ENCODE measurements around the gene ARMH1. TPM values are rescaled to one million over a fixed set of nuclear protein-coding genes. Genes with fewer than 3 reads are reported as not detected.
A peak's percentile ranks its signal among the peaks of the same experiment; 100 is the strongest.
"Not testable (repeated sequence)": the region's sequence is repeated elsewhere in the genome, so short reads cannot be mapped to it uniquely, and the experiment has no call there.

ARMH1 gene
- total RNA-seq, 1 experiment from 2014 or later, result not detected

DNA sequence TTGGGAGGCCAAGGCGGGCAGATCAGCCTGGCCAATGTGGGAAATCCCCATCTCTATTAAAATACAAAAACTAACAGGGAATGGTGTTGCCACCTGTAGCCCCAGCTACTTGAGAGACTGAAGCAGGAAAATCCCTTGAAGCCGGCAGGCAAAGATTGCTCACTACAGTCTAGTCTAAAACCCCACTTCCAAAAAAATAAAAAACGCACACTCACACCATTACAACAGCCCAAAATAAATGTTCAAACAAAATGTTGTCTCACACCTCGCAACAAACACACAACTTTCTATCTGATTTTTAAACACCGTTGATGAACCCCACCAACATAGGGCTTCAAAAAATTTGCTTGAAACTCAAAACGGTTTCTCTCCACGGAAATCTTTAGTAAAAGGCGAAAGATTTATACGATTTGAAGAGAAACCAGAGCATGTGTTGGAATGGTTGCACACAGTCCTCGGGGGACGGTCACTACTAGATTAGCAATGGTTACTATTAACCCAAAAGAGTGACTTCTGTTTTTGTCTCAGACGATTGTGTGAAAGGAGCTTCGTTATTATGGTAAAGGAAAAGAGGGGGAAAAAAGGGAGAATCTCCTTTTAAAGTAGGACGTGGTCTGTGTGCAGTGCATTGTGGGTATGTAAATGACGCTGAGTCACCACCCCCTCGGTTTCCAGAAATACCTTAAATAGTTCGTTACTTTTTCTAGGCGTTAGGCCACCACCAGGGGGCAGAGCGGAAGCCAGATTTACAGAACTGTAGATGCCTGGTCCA is 56.4 kb downstream of the ARMH1 start, which contains the start of gene RNU5D-1:
RNU5D-1 (minus strand) TSS at position 430 of the 772 bp plus-strand sequence.
- DNase-seq, result peak; percentile 95 to 98

GRCh38 chr1:44733365-44733764 is 58.9 kb downstream of the ARMH1 start:
- DNase-seq, result peak; percentile 72 to 89
- Histone ChIP-seq H3K27me3 (0 out of 2 replicates have a peak, but pooled peaks cover 3% of the 10 kb centered on the region), H3K36me3 (no peaks in the 10 kb centered on the region), H3K27ac (0 out of 2 replicates have a peak overlapping the region, but pooled peaks have one; percentile 12), H3K9me3 (replicated peaks) (no peaks in the 10 kb centered on the region), H3K4me3 (no peak overlapping the region), H3K4me1 (peaks cover 14% of the 10 kb centered on the region)

More for the DNA sequence above, 56.4 kb downstream of the ARMH1 start, which contains the start of gene RNU5D-1:
- Histone ChIP-seq H3K9me3 (replicated peaks) (no peaks in the 10 kb centered on the region), H3K27ac (peak within 1 kb of the TSS; percentile 100), H3K27me3 (0 out of 2 replicates have a peak, but pooled peaks cover 3% of the 10 kb centered on the region), H3K36me3 (no peaks in the 10 kb centered on the region), H3K4me1 (peaks cover 14% of the 10 kb centered on the region), H3K4me3 (peak within 1 kb of the TSS; percentile 21)

DNA sequence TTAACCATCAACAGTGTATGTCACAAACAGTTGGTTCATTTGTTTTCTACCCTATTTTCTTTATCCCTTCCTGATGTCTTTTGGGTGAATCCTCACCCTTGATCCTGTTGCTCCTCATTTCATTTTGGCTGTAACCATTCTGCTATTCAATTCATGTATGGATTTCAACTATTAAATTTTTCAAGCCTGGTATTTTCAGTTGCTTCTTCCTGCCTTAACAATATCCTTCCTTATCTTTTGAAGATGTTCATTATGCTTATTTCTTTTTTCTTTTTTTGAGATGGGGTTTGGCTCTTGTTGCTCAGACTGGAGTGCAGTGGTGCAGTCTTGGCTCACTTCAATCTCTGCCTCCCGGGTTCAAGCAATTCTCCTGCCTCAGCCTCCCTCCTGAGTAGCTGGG is 59.3 kb downstream of the ARMH1 start:
- H3K4me3 ChIP-seq, result no peak overlapping the region
- peaks cover 14% of the 10 kb centered on the region for H3K4me1 ChIP-seq
- H3K27me3 ChIP-seq, result 0 out of 2 replicates have a peak, but pooled peaks cover 3% of the 10 kb centered on the region
- DNase-seq, result no peak
- no peaks in the 10 kb centered on the region for H3K9me3 ChIP-seq (replicated peaks)
- H3K36me3 ChIP-seq, result no peaks in the 10 kb centered on the region
- H3K27ac ChIP-seq, result 0 out of 2 replicates have a peak overlapping the region, but pooled peaks have one; percentile 12

- H3K9me3 ChIP-seq (replicated peaks), result no peaks in the 10 kb centered on the region
- H3K4me1 ChIP-seq, result peaks cover 9% of the 10 kb centered on the region
- no peak for DNase-seq
- H3K27me3 ChIP-seq, result no peaks in the 10 kb centered on the region
- H3K4me3 ChIP-seq, result no peak overlapping the region
- no peak overlapping the region for H3K27ac ChIP-seq
- H3K36me3 ChIP-seq, result peaks cover 6% of the 10 kb centered on the region
Measured at GRCh38 chr1:44735992-44736391, 61.5 kb downstream of the ARMH1 start.

- H3K4me3 ChIP-seq, result peak overlapping the region; percentile 76
- not testable (repeated sequence) for DNase-seq; H3K4me1 ChIP-seq; H3K27me3 ChIP-seq; H3K9me3 ChIP-seq (replicated peaks)
- H3K27ac ChIP-seq, result peak overlapping the region; percentile 66; the same call in 1 of the 2 replicates
- peaks cover 29% of the 10 kb centered on the region for H3K36me3 ChIP-seq
Measured at GRCh38 chr1:44738953-44739306, 64.4 kb downstream of the ARMH1 start.

DNA sequence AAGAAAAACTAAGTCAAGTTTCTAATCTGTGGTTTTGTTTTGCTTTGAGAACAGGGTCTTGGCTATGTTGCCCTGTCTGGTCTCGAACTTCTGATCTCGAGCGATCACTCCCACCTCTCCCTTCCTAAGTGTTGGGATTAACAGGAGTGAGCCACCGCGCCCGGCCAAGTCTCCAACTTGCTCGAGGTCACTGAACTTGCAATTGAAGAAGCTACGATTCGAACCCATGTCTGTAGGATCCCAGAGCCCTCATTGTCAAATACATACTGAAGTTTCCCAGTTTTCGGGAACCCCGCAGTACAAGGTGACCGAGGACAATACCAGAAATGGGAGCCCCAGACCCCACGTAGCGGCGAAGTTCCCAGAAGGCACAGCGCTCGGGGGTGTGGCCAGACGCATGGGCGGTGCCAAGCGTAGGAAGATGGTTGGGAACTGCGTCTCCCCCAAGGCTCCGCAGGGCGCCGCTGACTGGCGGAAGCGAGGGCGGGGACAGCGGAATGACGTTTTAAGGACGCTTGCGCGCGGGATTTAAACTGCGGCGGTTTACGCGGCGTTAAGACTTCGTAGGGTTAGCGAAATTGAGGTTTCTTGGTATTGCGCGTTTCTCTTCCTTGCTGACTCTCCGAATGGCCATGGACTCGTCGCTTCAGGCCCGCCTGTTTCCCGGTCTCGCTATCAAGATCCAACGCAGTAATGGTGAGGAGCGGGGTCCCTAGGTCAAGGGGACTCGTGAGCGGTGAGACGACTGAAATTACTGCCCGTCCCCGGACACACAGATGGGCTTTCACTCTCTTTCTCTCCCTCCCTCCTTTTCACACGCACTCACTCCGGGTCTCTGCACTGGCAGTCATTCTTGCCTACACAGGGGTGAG is 65.0 kb downstream of the ARMH1 start, which contains the start of gene KIF2C:
KIF2C (plus strand) TSS at position 531 of the 872 bp plus-strand sequence; CDS start at position 627, 96 bp downstream.
- Histone ChIP-seq H3K4me1 (no peaks in the 10 kb centered on the region; the same call in 1 of the 2 replicates), H3K36me3 (peaks cover 35% of the 10 kb centered on the region), H3K4me3 (peak within 1 kb of the TSS; percentile 76), H3K27ac (peak within 1 kb of the TSS; percentile 66), H3K9me3 (replicated peaks) (no peaks in the 10 kb centered on the region), H3K27me3 (no peaks in the 10 kb centered on the region)
- peak; percentile 99 for DNase-seq

- peak in 1 of 2 experiments; percentile 38 for DNase-seq
- Histone ChIP-seq H3K27me3 (no peaks in the 10 kb centered on the region), H3K27ac (peak overlapping the region; percentile 66), H3K36me3 (peaks cover 41% of the 10 kb centered on the region), H3K9me3 (replicated peaks) (no peaks in the 10 kb centered on the region), H3K4me3 (peak overlapping the region; percentile 76), H3K4me1 (no peaks in the 10 kb centered on the region; the same call in 1 of the 2 replicates)
Measured at GRCh38 chr1:44740179-44740617, 65.7 kb downstream of the ARMH1 start.

- H3K27ac ChIP-seq, result no peak overlapping the region
Measured at GRCh38 chr1:44743211-44743610, 68.7 kb downstream of the ARMH1 start.

DNA sequence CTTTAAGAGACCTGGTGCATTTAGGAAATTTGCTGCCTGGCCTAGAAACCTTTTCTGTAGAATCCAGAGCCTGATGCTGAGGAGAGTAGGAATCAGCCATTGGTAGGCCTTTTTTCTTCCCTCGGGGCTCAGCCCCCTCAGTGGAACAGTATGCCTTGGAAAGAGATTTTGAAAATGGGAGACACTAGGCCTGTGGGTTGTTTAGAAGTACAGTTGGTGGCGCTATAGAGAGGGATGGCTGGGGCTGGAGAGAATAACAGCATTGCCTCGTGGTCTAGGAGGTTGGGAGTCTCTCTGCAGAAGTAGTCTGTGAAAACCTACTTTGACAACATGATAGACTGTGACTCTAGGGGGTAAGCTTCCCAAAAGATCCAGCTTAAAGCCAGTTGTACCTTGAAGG is 73.4 kb downstream of the ARMH1 start:
- H3K9me3 ChIP-seq (replicated peaks), result no peaks in the 10 kb centered on the region
- H3K27me3 ChIP-seq, result no peaks in the 10 kb centered on the region
- H3K4me3 ChIP-seq, result no peak overlapping the region
- H3K4me1 ChIP-seq, result no peaks in the 10 kb centered on the region
- DNase-seq, result no peak
- no peak overlapping the region for H3K27ac ChIP-seq
- H3K36me3 ChIP-seq, result peaks cover 92% of the 10 kb centered on the region

More at GRCh38 chr1:44743211-44743610, 68.7 kb downstream of the ARMH1 start:
- no peak for DNase-seq
- H3K4me3 ChIP-seq, result no peak overlapping the region
- H3K4me1 ChIP-seq, result no peaks in the 10 kb centered on the region; the same call in 1 of the 2 replicates
- peaks cover 70% of the 10 kb centered on the region for H3K36me3 ChIP-seq
- no peaks in the 10 kb centered on the region for H3K27me3 ChIP-seq
- no peaks in the 10 kb centered on the region for H3K9me3 ChIP-seq (replicated peaks)

DNA sequence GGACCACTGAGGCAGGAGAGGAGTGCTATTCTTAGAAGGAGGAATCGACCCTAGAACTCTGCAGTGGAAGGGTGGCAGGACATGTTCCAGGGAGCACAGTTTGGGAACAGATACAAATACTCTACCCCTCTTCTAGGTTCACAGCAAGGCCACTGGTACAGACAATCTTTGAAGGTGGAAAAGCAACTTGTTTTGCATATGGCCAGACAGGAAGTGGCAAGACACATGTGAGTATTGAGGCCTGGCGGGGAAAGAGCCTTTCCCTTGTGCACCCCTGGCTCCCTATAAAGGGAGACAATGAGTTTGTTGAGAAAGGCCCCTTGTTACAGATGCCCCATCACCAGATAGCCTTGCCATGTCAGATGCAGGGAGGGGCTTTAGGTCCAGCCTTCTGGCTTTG is 82.9 kb downstream of the ARMH1 start:
- Histone ChIP-seq H3K4me1 (peaks cover 24% of the 10 kb centered on the region), H3K4me3 (no peak overlapping the region), H3K27ac (no peak overlapping the region), H3K9me3 (replicated peaks) (no peaks in the 10 kb centered on the region), H3K36me3 (peaks cover 96% of the 10 kb centered on the region), H3K27me3 (no peaks in the 10 kb centered on the region)
- DNase-seq, result no peak

DNA sequence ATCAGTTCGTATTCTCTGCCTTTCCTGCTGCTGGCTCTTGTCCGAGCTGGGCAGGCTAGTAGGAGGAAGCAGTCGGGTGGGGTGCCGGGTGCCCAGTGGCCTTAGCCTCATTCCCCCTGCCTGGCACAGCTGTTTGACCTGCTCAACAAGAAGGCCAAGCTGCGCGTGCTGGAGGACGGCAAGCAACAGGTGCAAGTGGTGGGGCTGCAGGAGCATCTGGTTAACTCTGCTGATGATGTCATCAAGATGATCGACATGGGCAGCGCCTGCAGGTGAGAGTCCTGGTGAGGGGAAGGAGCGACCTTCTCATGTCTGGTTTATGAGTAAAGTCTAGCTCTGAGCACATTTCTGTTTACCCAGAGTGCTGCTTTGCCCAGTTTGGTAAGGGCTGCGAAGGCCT is 84.6 kb downstream of the ARMH1 start:
- Histone ChIP-seq H3K4me1 (peaks cover 24% of the 10 kb centered on the region), H3K9me3 (replicated peaks) (no peaks in the 10 kb centered on the region), H3K27me3 (no peaks in the 10 kb centered on the region), H3K27ac (peak overlapping the region; percentile 40), H3K36me3 (peaks cover 94% of the 10 kb centered on the region), H3K4me3 (no peak overlapping the region)
- peak; percentile 75 to 84 for DNase-seq

- H3K36me3 ChIP-seq, result peaks cover 93% of the 10 kb centered on the region
- DNase-seq, result no peak
- H3K4me1 ChIP-seq, result peaks cover 24% of the 10 kb centered on the region
- H3K27ac ChIP-seq, result no peak overlapping the region
- no peaks in the 10 kb centered on the region for H3K27me3 ChIP-seq
- no peak overlapping the region for H3K4me3 ChIP-seq
- H3K9me3 ChIP-seq (replicated peaks), result no peaks in the 10 kb centered on the region
Measured at GRCh38 chr1:44760876-44761275, 86.4 kb downstream of the ARMH1 start.

DNA sequence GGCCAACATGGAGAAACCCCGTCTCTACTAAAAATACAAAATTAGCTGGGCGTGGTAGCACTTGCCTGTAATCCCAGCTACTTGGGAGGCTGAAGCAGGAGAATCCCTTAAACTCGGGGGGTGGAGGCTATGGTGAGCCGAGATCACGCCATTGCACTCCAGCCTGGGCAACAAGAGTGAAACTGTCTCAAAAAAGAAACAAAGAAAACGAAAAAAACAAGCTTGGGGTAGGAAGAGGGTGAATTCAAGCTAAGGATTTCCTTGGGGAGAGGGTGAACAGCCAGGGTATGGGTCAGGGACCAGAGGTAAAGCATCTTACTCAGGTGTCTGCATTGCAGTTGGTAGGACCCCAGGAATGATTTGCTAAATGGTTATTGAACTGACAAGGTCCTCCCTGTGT is 91.9 kb downstream of the ARMH1 start:
- not testable (repeated sequence) for DNase-seq; H3K27ac ChIP-seq; H3K27me3 ChIP-seq; H3K4me1 ChIP-seq; H3K9me3 ChIP-seq (replicated peaks); H3K4me3 ChIP-seq
- H3K36me3 ChIP-seq, result peaks cover 54% of the 10 kb centered on the region
